IMR-90 (cell line): ENCODE data around the gene GSG1L. TPM values are rescaled to one million over a fixed set of nuclear protein-coding genes. Genes with fewer than 3 reads are reported as not detected.
A peak's percentile ranks its signal among the peaks of the same experiment; 100 is the strongest.

Experiments
- ATAC-seq: fragments of 200-7000 bp; cut with Tn5 transposase; 2 replicates; pipeline ENCODE4 v1.9.1; 2020; ENCODE audit warnings: low read depth, mild to moderate bottlenecking, moderate library complexity
- BruUV-seq: library from RNA; stranded (reverse); fragments of 400-500 nt; replicated peaks from 2 replicates; lab custom pipeline; 2021; lab: Mats Ljungman, UMichigan
- CTCF ChIA-PET: fragments of 300-600 bp; formaldehyde crosslinking; extraction: SDS; loops from one replicate; lab custom pipeline; 2021; ENCODE audit warnings: antibody characterized with exemption; lab: Yijun Ruan, JAX
- POLR2A ChIA-PET: fragments of 300-600 bp; sonication (Branson Sonifier 250); formaldehyde crosslinking; loops from one replicate; lab custom pipeline; 2022; ENCODE audit warnings: antibody characterized with exemption; ENCODE audit not compliant: unreplicated experiment; lab: Charles Lee
- DNase-seq: peaks from one replicate; pipeline ENCODE4 v3.0.0; 2013
- H2AFZ ChIP-seq: replicated peaks from 2 replicates; pipeline ENCODE3; 2013; ENCODE audit warnings: low read length, mild to moderate bottlenecking; ENCODE audit not compliant: poor library complexity
- H2AK5ac ChIP-seq: 2 replicates; pipeline ENCODE4 v1.6.1; 2013; ENCODE audit warnings: low read depth, low read length, inconsistent platforms
- H2AK9ac ChIP-seq: replicated peaks from 2 replicates; pipeline ENCODE3; 2013; ENCODE audit warnings: mild to moderate bottlenecking, low read depth, low read length, moderate library complexity; ENCODE audit not compliant: poor library complexity
- H2BK120ac ChIP-seq: 2 replicates; pipeline ENCODE4 v1.6.1; 2013; ENCODE audit warnings: low read depth, low read length, inconsistent platforms
- H2BK15ac ChIP-seq: 3 replicates; pipeline ENCODE4 v1.6.1; 2013; ENCODE audit warnings: low read depth, low read length, inconsistent platforms
- H2BK20ac ChIP-seq: 2 replicates; pipeline ENCODE4 v1.6.1; 2013; ENCODE audit warnings: low read depth, mild to moderate bottlenecking, inconsistent platforms, low read length, moderate library complexity
- H2BK5ac ChIP-seq: 2 replicates; pipeline ENCODE4 v1.6.1; 2013; ENCODE audit warnings: mild to moderate bottlenecking, low read depth, low read length, inconsistent platforms; ENCODE audit not compliant: poor library complexity, severe bottlenecking
- H3K14ac ChIP-seq: replicated peaks from 2 replicates; pipeline ENCODE4 v1.6.1; 2013; ENCODE audit warnings: low read depth, low read length, inconsistent platforms
- H3K18ac ChIP-seq: 2 replicates; pipeline ENCODE4 v1.6.1; 2013; ENCODE audit warnings: low read depth, low read length, control low read depth
- H3K23ac ChIP-seq: 2 replicates; pipeline ENCODE4 v1.6.1; 2013; ENCODE audit warnings: low read depth, low read length, inconsistent platforms
- H3K27ac ChIP-seq: 2 replicates; pipeline ENCODE4 v1.5.1; 2013; ENCODE audit warnings: mild to moderate bottlenecking, control low read depth, low read length; ENCODE audit not compliant: insufficient read depth
- H3K27me3 ChIP-seq: 2 replicates; pipeline ENCODE4 v1.6.1; 2013; ENCODE audit warnings: low read length; ENCODE audit not compliant: control insufficient read depth, insufficient read depth
- H3K36me3 ChIP-seq: 2 replicates; pipeline ENCODE4 v1.6.1; 2013; ENCODE audit warnings: low read length, mixed read lengths; ENCODE audit not compliant: control insufficient read depth, insufficient read depth
- H3K4ac ChIP-seq: 2 replicates; pipeline ENCODE4 v1.6.1; 2013; ENCODE audit warnings: low read depth, low read length, inconsistent platforms
- H3K4me1 ChIP-seq: 2 replicates; pipeline ENCODE4 v1.6.1; 2013; ENCODE audit warnings: low read length, mixed read lengths; ENCODE audit not compliant: control insufficient read depth, insufficient read depth
- H3K4me2 ChIP-seq: 2 replicates; pipeline ENCODE4 v1.6.1; 2013; ENCODE audit warnings: low read depth, mild to moderate bottlenecking, control low read depth, low read length, moderate library complexity
- H3K4me3 ChIP-seq: 2 replicates; pipeline ENCODE4 v1.5.1; 2013; ENCODE audit warnings: low read depth, mild to moderate bottlenecking, control low read depth, low read length, moderate library complexity; ENCODE audit not compliant: insufficient read depth
- H3K56ac ChIP-seq: 2 replicates; pipeline ENCODE4 v1.6.1; 2013; ENCODE audit warnings: low read length, inconsistent platforms; ENCODE audit not compliant: insufficient read depth; ENCODE audit errors: extremely low read depth
- H3K79me1 ChIP-seq, 2 experiments: 2 replicates each; pipeline ENCODE4 v1.6.1; 2013; ENCODE audit warnings: low read length in 2 of 2, inconsistent platforms in 1 of 2, low read depth in 1 of 2
- H3K9ac ChIP-seq: 2 replicates; pipeline ENCODE4 v1.6.1; 2013; ENCODE audit warnings: low read depth, low read length, control low read depth
- H3K9me1 ChIP-seq: 2 replicates; pipeline ENCODE4 v1.6.1; 2013; ENCODE audit warnings: low read length, inconsistent platforms; ENCODE audit not compliant: insufficient read depth
- H3K9me3 ChIP-seq: 2 replicates; pipeline ENCODE4 v1.6.1; 2013; ENCODE audit warnings: low read length; ENCODE audit not compliant: control insufficient read depth, insufficient read depth
- H4K20me1 ChIP-seq: 2 replicates; pipeline ENCODE4 v1.6.1; 2013; ENCODE audit warnings: low read length, inconsistent platforms; ENCODE audit not compliant: insufficient read depth
- H4K5ac ChIP-seq: 2 replicates; pipeline ENCODE4 v1.6.1; 2013; ENCODE audit warnings: mild to moderate bottlenecking, low read depth, low read length, control low read depth
- H4K8ac ChIP-seq, 2 experiments: 2 replicates each; pipeline ENCODE4 v1.6.1; 2013; ENCODE audit warnings: low read depth in 2 of 2, low read length in 2 of 2, control low read depth in 1 of 2, inconsistent platforms in 1 of 2
- H4K91ac ChIP-seq: 2 replicates; pipeline ENCODE4 v1.6.1; 2013; ENCODE audit warnings: low read depth, low read length, inconsistent platforms; ENCODE audit not compliant: insufficient read depth
- BHLHE40 ChIP-seq: fragments of 150-350 bp; IDR thresholded peaks from 2 replicates; pipeline ENCODE4 v1.6.1; 2016; ENCODE audit warnings: mild to moderate bottlenecking, low read depth, low read length
- CHD1 ChIP-seq: IDR thresholded peaks from 2 replicates; pipeline ENCODE4 v1.6.1; 2012; ENCODE audit warnings: low read depth, low read length, improper control_type of control experiment
- SMC3 ChIP-seq: fragments of 150-350 bp; IDR thresholded peaks from 2 replicates; pipeline ENCODE4 v1.6.1; 2016; ENCODE audit warnings: low read depth, mild to moderate bottlenecking, antibody characterized with exemption, low read length, moderate library complexity
- USF2 ChIP-seq: fragments of 150-350 bp; IDR thresholded peaks from 2 replicates; pipeline ENCODE4 v1.6.1; 2017; ENCODE audit warnings: mild to moderate bottlenecking, antibody characterized with exemption, low read length, low read depth
- WGBS, 2 experiments: methylation state at CpG; one replicate each; pipeline versions ENCODE4 v1.1.5 to v1.1.7; 2013; ENCODE audit warnings: missing lambda C conversion rate in 2 of 2; ENCODE audit not compliant: insufficient read length in 1 of 2; ENCODE audit errors: extremely low coverage in 2 of 2; 5-methylcytosine and 5-hydroxymethylcytosine counted together
- dilution Hi-C: fragments of 300-500 bp; cut with HindIII; formaldehyde crosslinking; loops from one replicate; pipeline ENCODE4 v1.14.3; 2018; ENCODE audit warnings: low sequenced_read_pairs; ENCODE audit not compliant: unreplicated experiment
- in situ Hi-C: fragments of 300-500 bp; cut with MboI; formaldehyde crosslinking; loops from 3 replicates; pipeline ENCODE4 v1.14.3; 2019; ENCODE audit warnings: low sequenced_read_pairs, inconsistent platforms, mixed read lengths
- intact Hi-C: fragments of 100-400 bp; cut with micrococcal nuclease; formaldehyde crosslinking; loops from 2 replicates; pipeline ENCODE4 v1.10.0; 2022
- polyA plus RNA-seq, 3 experiments: library from polyadenylated mRNA; depleted of rRNA; stranded (reverse); fragments of >200 nt; gene quantifications; 2 replicates each; pipeline ENCODE4 v1.2.3, GENCODE V29; 2012; ENCODE audit warnings: low replicate concordance in 1 of 3
- total RNA-seq: library from RNA; depleted of rRNA; stranded (reverse); fragments of >200 nt; gene quantifications from 2 replicates; pipeline ENCODE4 v1.2.3, GENCODE V29; 2012

The GSG1L gene
- total and polyA plus RNA-seq, 2 of the 4 experiments (the other 2 are of a cell fraction), result not detected

- Histone ChIP-seq H2BK5ac (no peak overlapping the region), H3K27ac (no peak overlapping the region), H3K14ac (no peak overlapping the region), H2AK9ac (no peak overlapping the region), H2AK5ac (no peak overlapping the region), H2AFZ (no peak overlapping the region), H3K4me1 (no peaks in the 10 kb centered on the region), H3K27me3 (peaks cover 8% of the 10 kb centered on the region), H3K18ac (no peak overlapping the region), H3K23ac (no peak overlapping the region), H3K9me3 (no peaks in the 10 kb centered on the region), H3K56ac (no peak overlapping the region), H3K79me1 (no peaks in the 10 kb centered on the region), H3K4me3 (no peak overlapping the region), H4K5ac (no peak overlapping the region), H3K4me2 (no peak overlapping the region), H2BK15ac (no peak overlapping the region), H3K9ac (no peak overlapping the region), H2BK20ac (no peak overlapping the region), H2BK120ac (no peak overlapping the region), H4K8ac (no peak overlapping the region), H3K4ac (no peak overlapping the region), H3K36me3 (no peaks in the 10 kb centered on the region), H4K91ac (no peak overlapping the region), H4K20me1 (no peaks in the 10 kb centered on the region), H3K9me1 (no peaks in the 10 kb centered on the region)
- ChIA-PET POLR2A (no interaction called here), CTCF (interaction anchor here (0.6 kb wide), 1 partner anchor 198 kb away, joined by 6 read pairs; no protein-coding TSS in a partner anchor)
- no CpG with 5 or more reads among the region's 7 CpGs for WGBS, 2 experiments
- DNase-seq, result peak; percentile 40
- intact Hi-C loops (no loop called here), dilution Hi-C loops (no loop called here), in situ Hi-C loops (loop anchor here (10.0 kb wide), 1 partner anchor 97 kb away; no protein-coding TSS in a partner anchor)
- peak; percentile 71 for ATAC-seq
- BruUV-seq, result no TSS peak
- TF ChIP-seq SMC3 (no peak), USF2 (no peak), BHLHE40 (peak; percentile 37; the same call in 1 of the 2 replicates), CHD1 (no peak)
Measured at GRCh38 chr16:27977966-27978365, 85.5 kb downstream of the GSG1L start.
